Cardiac muscle cell (in vitro differentiated cells and primary cell): ENCODE measurements around the gene SLC7A8. TPM values are rescaled to one million over a fixed set of nuclear protein-coding genes. Genes with fewer than 3 reads are reported as not detected.
A peak's percentile ranks its signal among the peaks of the same experiment; 100 is the strongest.

Experiments used
- DNase-seq, 2 donors: peaks; one replicate each; pipeline versions ENCODE4 v3.0.0 to v3.0.0-alpha.2; 2010 to 2017; ENCODE audit warnings: low read depth in 1 of 2, low spot score in 1 of 2
- H3K27ac ChIP-seq: fragments of 200-600 bp; sonication (generic); 2 replicates; pipeline ENCODE4 v1.5.1; 2016
- H3K27me3 ChIP-seq: fragments of 200-600 bp; sonication (generic); 2 replicates; pipeline ENCODE4 v1.6.0; 2016; ENCODE audit warnings: control low read depth
- H3K36me3 ChIP-seq: fragments of 200-600 bp; sonication (generic); 2 replicates; pipeline ENCODE4 v1.5.1; 2016; ENCODE audit warnings: control low read depth
- H3K4me1 ChIP-seq: fragments of 200-600 bp; sonication (generic); 2 replicates; pipeline ENCODE4 v1.8.1; 2017; ENCODE audit warnings: low read depth, mild to moderate bottlenecking, mixed run types
- H3K4me3 ChIP-seq: fragments of 200-600 bp; sonication (generic); 2 replicates; pipeline ENCODE4 v1.5.1; 2016; ENCODE audit warnings: mild to moderate bottlenecking
- H3K9me3 ChIP-seq: fragments of 200-600 bp; sonication (generic); 2 replicates; pipeline ENCODE4 v1.5.1; 2017; ENCODE audit warnings: low read depth, mild to moderate bottlenecking, control low read depth
- CTCF ChIP-seq: IDR thresholded peaks from 2 replicates; pipeline ENCODE4 v1.5.1; 2012; ENCODE audit warnings: low read depth, mild to moderate bottlenecking, low read length
- polyA plus RNA-seq: library from polyadenylated mRNA; unstranded; fragments of >200 nt; fragmentation: Nextera tagmentation; extraction: Ambion mirVana; gene quantifications from 2 replicates; pipeline ENCODE4 v1.2.1, GENCODE V29; 2016
- total RNA-seq: library from RNA; depleted of rRNA; stranded (reverse); fragments of >200 nt; gene quantifications from 2 replicates; pipeline ENCODE4 v1.2.3, GENCODE V29; 2016

Gene SLC7A8
- total and polyA plus RNA-seq, 2 experiments from 2014 or later: 14.0 to 14.1 TPM

GRCh38 chr14:23095196-23096108, 88.0 kb downstream of the SLC7A8 start, which contains the start of gene C14orf119:
Gene C14orf119 (plus strand): TSS chr14:23095505. CDS start chr14:23097659, 2,154 bp downstream.
- Histone ChIP-seq H3K27me3 (no peaks in the 10 kb centered on the region), H3K36me3 (peaks cover 25% of the 10 kb centered on the region)
- TF ChIP-seq CTCF: no peak

GRCh38 chr14:23094666-23095195, 88.7 kb downstream of the SLC7A8 start, which contains the start of gene ACIN1:
Gene ACIN1 (minus strand): TSS chr14:23095136. CDS start chr14:23095112, 24 bp downstream.
- H3K27ac ChIP-seq: peak within 1 kb of the TSS; percentile 98
- H3K4me3 ChIP-seq: peak within 1 kb of the TSS; percentile 84
- H3K27me3 ChIP-seq: no peaks in the 10 kb centered on the region
- H3K4me1 ChIP-seq: peaks cover 15% of the 10 kb centered on the region
- H3K9me3 ChIP-seq: no peaks in the 10 kb centered on the region
- TF ChIP-seq CTCF: no peak
- peaks cover 33% of the 10 kb centered on the region for H3K36me3 ChIP-seq
- DNase-seq: peak; percentile 89 to 92

More at GRCh38 chr14:23095196-23096108, 88.0 kb downstream of the SLC7A8 start, which contains the start of gene C14orf119:
- H3K27ac ChIP-seq: peak within 1 kb of the TSS; percentile 98
- no peaks in the 10 kb centered on the region for H3K9me3 ChIP-seq
- peak within 1 kb of the TSS; percentile 84 for H3K4me3 ChIP-seq
- H3K4me1 ChIP-seq: peaks cover 15% of the 10 kb centered on the region
- peak; percentile 100 for DNase-seq

GRCh38 chr14:23093991-23094665, 89.3 kb downstream of the SLC7A8 start:
- no peaks in the 10 kb centered on the region for H3K27me3 ChIP-seq

GRCh38 chr14:23093526-23093925, 89.9 kb downstream of the SLC7A8 start:
- Histone ChIP-seq H3K4me3 (peak overlapping the region; percentile 84), H3K9me3 (no peaks in the 10 kb centered on the region), H3K27ac (no peak overlapping the region), H3K36me3 (peaks cover 45% of the 10 kb centered on the region), H3K4me1 (peaks cover 15% of the 10 kb centered on the region), H3K27me3 (no peaks in the 10 kb centered on the region)
- no peak for DNase-seq
- TF ChIP-seq CTCF: no peak

More at GRCh38 chr14:23093991-23094665, 89.3 kb downstream of the SLC7A8 start:
- H3K27ac ChIP-seq: peak overlapping the region; percentile 98
- no peak for DNase-seq
- peaks cover 15% of the 10 kb centered on the region for H3K4me1 ChIP-seq
- H3K9me3 ChIP-seq: no peaks in the 10 kb centered on the region
- peak overlapping the region; percentile 84 for H3K4me3 ChIP-seq
- H3K36me3 ChIP-seq: peaks cover 39% of the 10 kb centered on the region
- peak; percentile 36 for TF ChIP-seq CTCF

- Histone ChIP-seq H3K9me3 (no peaks in the 10 kb centered on the region), H3K27ac (no peak overlapping the region), H3K4me3 (peak overlapping the region; percentile 84), H3K36me3 (peaks cover 48% of the 10 kb centered on the region), H3K27me3 (no peaks in the 10 kb centered on the region), H3K4me1 (peaks cover 15% of the 10 kb centered on the region)
- TF ChIP-seq CTCF: no peak
- DNase-seq: no peak
These were observed 90.4 kb downstream of the SLC7A8 start for GRCh38 chr14:23093104-23093503.
